Measurements from ENCODE around the gene CNGA3.
"Not testable (repeated sequence)": the region's sequence is repeated elsewhere in the genome, so short reads cannot be mapped to it uniquely, and the experiment has no call there.

CNGA3 gene

GRCh38 chr2:98396745-98397355, 50.6 kb downstream of the CNGA3 start:
- no peak for DNase-seq (ENCODE audit: low read depth in 2 of 2)

GRCh38 chr2:98399140-98399539, 52.9 kb downstream of the CNGA3 start:
- DNase-seq (ENCODE audit: low read depth in 2 of 2): no peak

- DNase-seq (ENCODE audit: low read depth in 2 of 2): no peak
Observed at GRCh38 chr2:98403878-98404277, 57.6 kb downstream of the CNGA3 start.

GRCh38 chr2:98404556-98405250, 58.4 kb downstream of the CNGA3 start:
- DNase-seq (ENCODE audit: low read depth in 2 of 2): no peak

- DNase-seq (ENCODE audit: low read depth in 2 of 2): no peak
Observed at GRCh38 chr2:98405301-98405700, 59.0 kb downstream of the CNGA3 start.

- no peak for DNase-seq (ENCODE audit: low read depth in 2 of 2)
Observed at GRCh38 chr2:98408155-98408554, 61.9 kb downstream of the CNGA3 start.

GRCh38 chr2:98412751-98413458, 66.6 kb downstream of the CNGA3 start:
- peak; percentile 22 to 31 for DNase-seq (ENCODE audit: low read depth in 2 of 2)

- DNase-seq (ENCODE audit: low read depth in 2 of 2): not testable (repeated sequence)
Observed at GRCh38 chr2:98414246-98414645, 68.0 kb downstream of the CNGA3 start.

- DNase-seq (ENCODE audit: low read depth in 2 of 2): not testable (repeated sequence)
Observed at GRCh38 chr2:98415719-98416248, 69.5 kb downstream of the CNGA3 start.

- DNase-seq (ENCODE audit: low read depth in 2 of 2): no peak
Observed at GRCh38 chr2:98416383-98417159, 70.3 kb downstream of the CNGA3 start.

GRCh38 chr2:98419544-98419943, 73.3 kb downstream of the CNGA3 start:
- no peak for DNase-seq (ENCODE audit: low read depth in 2 of 2)

- DNase-seq (ENCODE audit: low read depth in 2 of 2): no peak
Observed at GRCh38 chr2:98419977-98420725, 73.9 kb downstream of the CNGA3 start.

- no peak for DNase-seq (ENCODE audit: low read depth in 2 of 2)
Observed at GRCh38 chr2:98422449-98422848, 76.2 kb downstream of the CNGA3 start.

GRCh38 chr2:98426771-98427170, 80.5 kb downstream of the CNGA3 start:
- DNase-seq (ENCODE audit: low read depth in 2 of 2): no peak

- DNase-seq (ENCODE audit: low read depth in 2 of 2): no peak
Observed at GRCh38 chr2:98432145-98432544, 85.9 kb downstream of the CNGA3 start.

GRCh38 chr2:98433363-98433964, 87.2 kb downstream of the CNGA3 start:
- no peak for DNase-seq (ENCODE audit: low read depth in 2 of 2)

GRCh38 chr2:98434492-98434891, 88.2 kb downstream of the CNGA3 start:
- no peak for DNase-seq (ENCODE audit: low read depth in 2 of 2)

GRCh38 chr2:98435670-98436069, 89.4 kb downstream of the CNGA3 start:
- not testable (repeated sequence) for DNase-seq (ENCODE audit: low read depth in 2 of 2)

- no peak for DNase-seq (ENCODE audit: low read depth in 2 of 2)
Observed at GRCh38 chr2:98436734-98437133, 90.5 kb downstream of the CNGA3 start.

GRCh38 chr2:98438190-98439133, 92.2 kb downstream of the CNGA3 start:
- no peak for DNase-seq (ENCODE audit: low read depth in 2 of 2)
